SK-N-SH (cell line): ENCODE data around the gene FOXF2.

Experiments
- FOXJ3 ChIP-seq: sonication (generic); formaldehyde crosslinking; IDR thresholded peaks from 2 replicates; pipeline ENCODE4 v1.5.1; 2020; ENCODE audit warnings: mild to moderate bottlenecking, missing genetic modification reagents
- FOXM1 ChIP-seq: IDR thresholded peaks from 2 replicates; pipeline ENCODE4 v1.4.0; 2012; ENCODE audit warnings: low read depth, mild to moderate bottlenecking
- GABPA ChIP-seq: IDR thresholded peaks from 2 replicates; pipeline ENCODE4 v1.4.0; 2012; ENCODE audit warnings: low read depth, mild to moderate bottlenecking
- RAD21 ChIP-seq: IDR thresholded peaks from 2 replicates; pipeline ENCODE4 v1.6.1; 2012; ENCODE audit warnings: mild to moderate bottlenecking, low read length
- RXRA ChIP-seq: IDR thresholded peaks from 2 replicates; pipeline ENCODE4 v1.4.0; 2012; ENCODE audit warnings: low read depth, mild to moderate bottlenecking, borderline replicate concordance
- SMC3 ChIP-seq: IDR thresholded peaks from 2 replicates; pipeline ENCODE4 v1.6.1; 2012; ENCODE audit warnings: low read depth, low read length, improper control_type of control experiment
- TAF1 ChIP-seq: IDR thresholded peaks from 2 replicates; pipeline ENCODE4 v1.6.1; 2012; ENCODE audit warnings: low read depth, mild to moderate bottlenecking, low read length, moderate library complexity, borderline replicate concordance
- TCF12 ChIP-seq: IDR thresholded peaks from 2 replicates; pipeline ENCODE4 v1.4.0; 2012
- TF ChIP-seq, protein P1 (sequence below): IDR thresholded peaks from 2 replicates; pipeline ENCODE4 v1.4.0; 2012; ENCODE audit warnings: low read depth, borderline replicate concordance
- TF ChIP-seq, protein P2 (sequence below): IDR thresholded peaks from 2 replicates; pipeline ENCODE4; 2012
- TF ChIP-seq, protein P3 (sequence below): fragments of 200-600 bp; sonication (generic); IDR thresholded peaks from 2 replicates; pipeline ENCODE4 v1.6.1; 2017; ENCODE audit warnings: antibody characterized with exemption, mild to moderate bottlenecking, moderate library complexity

DNA sequence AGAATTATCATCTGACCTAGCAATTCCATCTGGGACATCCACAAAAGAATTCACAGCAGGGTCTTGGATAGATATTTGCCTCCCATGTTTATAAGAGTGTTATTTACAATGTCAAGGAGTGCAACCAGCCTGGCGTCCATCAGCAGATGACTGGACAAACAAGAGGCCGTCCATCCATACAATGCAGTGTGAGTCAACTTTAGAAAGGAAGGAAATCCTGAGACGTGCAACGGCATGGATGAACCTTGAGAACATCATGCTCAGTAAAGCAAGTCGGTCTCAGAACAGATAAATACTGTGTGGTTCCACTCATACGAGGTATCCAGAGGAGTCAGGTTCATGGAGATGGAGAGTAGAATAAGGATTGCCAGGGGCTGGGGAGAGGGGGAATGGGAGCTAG, 46.4 kb downstream of the FOXF2 start:
- TF ChIP-seq TAF1 (no peak), RXRA (no peak), GABPA (no peak), SMC3 (no peak), FOXM1 (no peak), RAD21 (no peak), TCF12 (no peak), FOXJ3 (CRISPR knock-in tag) (no peak)
- TF ChIP-seq, protein P1, sequence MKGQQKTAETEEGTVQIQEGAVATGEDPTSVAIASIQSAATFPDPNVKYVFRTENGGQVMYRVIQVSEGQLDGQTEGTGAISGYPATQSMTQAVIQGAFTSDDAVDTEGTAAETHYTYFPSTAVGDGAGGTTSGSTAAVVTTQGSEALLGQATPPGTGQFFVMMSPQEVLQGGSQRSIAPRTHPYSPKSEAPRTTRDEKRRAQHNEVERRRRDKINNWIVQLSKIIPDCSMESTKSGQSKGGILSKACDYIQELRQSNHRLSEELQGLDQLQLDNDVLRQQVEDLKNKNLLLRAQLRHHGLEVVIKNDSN, result no peak
- TF ChIP-seq, protein P2, sequence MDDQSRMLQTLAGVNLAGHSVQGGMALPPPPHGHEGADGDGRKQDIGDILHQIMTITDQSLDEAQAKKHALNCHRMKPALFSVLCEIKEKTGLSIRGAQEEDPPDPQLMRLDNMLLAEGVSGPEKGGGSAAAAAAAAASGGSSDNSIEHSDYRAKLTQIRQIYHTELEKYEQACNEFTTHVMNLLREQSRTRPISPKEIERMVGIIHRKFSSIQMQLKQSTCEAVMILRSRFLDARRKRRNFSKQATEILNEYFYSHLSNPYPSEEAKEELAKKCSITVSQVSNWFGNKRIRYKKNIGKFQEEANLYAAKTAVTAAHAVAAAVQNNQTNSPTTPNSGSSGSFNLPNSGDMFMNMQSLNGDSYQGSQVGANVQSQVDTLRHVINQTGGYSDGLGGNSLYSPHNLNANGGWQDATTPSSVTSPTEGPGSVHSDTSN, result no peak
- TF ChIP-seq, protein P3, sequence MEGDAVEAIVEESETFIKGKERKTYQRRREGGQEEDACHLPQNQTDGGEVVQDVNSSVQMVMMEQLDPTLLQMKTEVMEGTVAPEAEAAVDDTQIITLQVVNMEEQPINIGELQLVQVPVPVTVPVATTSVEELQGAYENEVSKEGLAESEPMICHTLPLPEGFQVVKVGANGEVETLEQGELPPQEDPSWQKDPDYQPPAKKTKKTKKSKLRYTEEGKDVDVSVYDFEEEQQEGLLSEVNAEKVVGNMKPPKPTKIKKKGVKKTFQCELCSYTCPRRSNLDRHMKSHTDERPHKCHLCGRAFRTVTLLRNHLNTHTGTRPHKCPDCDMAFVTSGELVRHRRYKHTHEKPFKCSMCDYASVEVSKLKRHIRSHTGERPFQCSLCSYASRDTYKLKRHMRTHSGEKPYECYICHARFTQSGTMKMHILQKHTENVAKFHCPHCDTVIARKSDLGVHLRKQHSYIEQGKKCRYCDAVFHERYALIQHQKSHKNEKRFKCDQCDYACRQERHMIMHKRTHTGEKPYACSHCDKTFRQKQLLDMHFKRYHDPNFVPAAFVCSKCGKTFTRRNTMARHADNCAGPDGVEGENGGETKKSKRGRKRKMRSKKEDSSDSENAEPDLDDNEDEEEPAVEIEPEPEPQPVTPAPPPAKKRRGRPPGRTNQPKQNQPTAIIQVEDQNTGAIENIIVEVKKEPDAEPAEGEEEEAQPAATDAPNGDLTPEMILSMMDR, result no peak
